Tibial nerve (tissue), 4 donors: ENCODE results near the gene GPR173. TPM values are rescaled to one million over a fixed set of nuclear protein-coding genes. Genes with fewer than 3 reads are reported as not detected.

Experiments used
- DNase-seq, 2 donors: peaks; one replicate each; pipeline ENCODE4 v3.0.0-alpha.2; 2019; ENCODE audit warnings: low spot score in 2 of 2
- H3K27ac ChIP-seq, 4 donors: fragments of 200-600 bp; sonication (generic) in 3 of 4; one replicate each; pipeline ENCODE4 v1.5.1; 2017 to 2019; ENCODE audit warnings: mild to moderate bottlenecking in 1 of 4
- H3K27me3 ChIP-seq, 2 donors: fragments of 200-600 bp; sonication (generic) in 1 of 2; one replicate each; pipeline versions ENCODE4 v1.5.1 to v1.6.0; 2017 to 2019
- H3K36me3 ChIP-seq, 3 donors: fragments of 200-600 bp; sonication (generic); one replicate each; pipeline ENCODE4 v1.5.1; 2018 to 2019
- H3K4me1 ChIP-seq, 4 donors: fragments of 200-600 bp; sonication (generic) in 3 of 4; one replicate each; pipeline ENCODE4 v1.5.1; 2017 to 2019
- H3K4me3 ChIP-seq, 4 donors: fragments of 200-600 bp; sonication (generic) in 3 of 4; one replicate each; pipeline ENCODE4 v1.5.1; 2017 to 2019; ENCODE audit warnings: mild to moderate bottlenecking in 1 of 4, moderate library complexity in 1 of 4
- H3K9me3 ChIP-seq, 4 donors: fragments of 200-600 bp; sonication (generic) in 3 of 4; one replicate each; pipeline ENCODE4 v1.5.1; 2017 to 2019
- EP300 ChIP-seq, 2 donors: sonication (generic); formaldehyde crosslinking; IDR thresholded peaks; one replicate each; pipeline ENCODE4 v1.6.1; 2017; ENCODE audit warnings: antibody characterized with exemption in 2 of 2, mild to moderate bottlenecking in 1 of 2
- POLR2A ChIP-seq, 2 donors: fragments of 450-650 bp; IDR thresholded peaks; one replicate each; pipeline ENCODE4 v1.6.1; 2017; ENCODE audit warnings: antibody characterized with exemption in 2 of 2, mild to moderate bottlenecking in 2 of 2, moderate library complexity in 2 of 2
- WGBS, 2 donors: methylation state at CpG; one replicate each; pipeline ENCODE4 v1.1.5; 2018; 5-methylcytosine and 5-hydroxymethylcytosine counted together
- total RNA-seq, 4 donors: library from RNA; depleted of rRNA; stranded (reverse); fragments of >200 nt; gene quantifications; one replicate each; pipeline ENCODE4 v1.1.0, GENCODE V29; 2016
- TF ChIP-seq, protein P1 (sequence below), 5 experiments: fragments of 200-600 bp in 3 of 5; fragments of 450-650 bp in 2 of 5; sonication (generic) in 3 of 5; IDR thresholded peaks; one replicate each; pipeline ENCODE4 v1.5.1; 2016 to 2019; ENCODE audit warnings: antibody characterized with exemption in 5 of 5, mild to moderate bottlenecking in 3 of 5, moderate library complexity in 2 of 5

GPR173 gene, protein sequence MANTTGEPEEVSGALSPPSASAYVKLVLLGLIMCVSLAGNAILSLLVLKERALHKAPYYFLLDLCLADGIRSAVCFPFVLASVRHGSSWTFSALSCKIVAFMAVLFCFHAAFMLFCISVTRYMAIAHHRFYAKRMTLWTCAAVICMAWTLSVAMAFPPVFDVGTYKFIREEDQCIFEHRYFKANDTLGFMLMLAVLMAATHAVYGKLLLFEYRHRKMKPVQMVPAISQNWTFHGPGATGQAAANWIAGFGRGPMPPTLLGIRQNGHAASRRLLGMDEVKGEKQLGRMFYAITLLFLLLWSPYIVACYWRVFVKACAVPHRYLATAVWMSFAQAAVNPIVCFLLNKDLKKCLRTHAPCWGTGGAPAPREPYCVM
- 10 to 100 TPM in 1 of 4 donors, 1 to 10 TPM in 3; 5.4 to 11.0 (median 8.0) TPM for total RNA-seq

- peaks cover 0 to 29% (median 0%) of the 10 kb centered on the region in 4 donors for H3K4me1 ChIP-seq
- H3K9me3 ChIP-seq = no peaks in the 10 kb centered on the region
- H3K27ac ChIP-seq = peak within 1 kb of the TSS; percentile 38 to 82 (median 62)
- H3K36me3 ChIP-seq = no peaks in the 10 kb centered on the region
- peak within 1 kb of the TSS; percentile 34 to 60 (median 45) for H3K4me3 ChIP-seq
- peak; percentile 17 for DNase-seq
- WGBS, 2 donors = 4 to 36% methylated on average over 13 to 35 of the region's 38 CpGs
- H3K27me3 ChIP-seq = peaks cover 0 to 10% of the 10 kb centered on the region in 2 donors
- peak in 1 of 2 donors; percentile 43 for TF ChIP-seq EP300 (IDR thresholded peaks at IDR 0.05)
- TF ChIP-seq, protein P1, sequence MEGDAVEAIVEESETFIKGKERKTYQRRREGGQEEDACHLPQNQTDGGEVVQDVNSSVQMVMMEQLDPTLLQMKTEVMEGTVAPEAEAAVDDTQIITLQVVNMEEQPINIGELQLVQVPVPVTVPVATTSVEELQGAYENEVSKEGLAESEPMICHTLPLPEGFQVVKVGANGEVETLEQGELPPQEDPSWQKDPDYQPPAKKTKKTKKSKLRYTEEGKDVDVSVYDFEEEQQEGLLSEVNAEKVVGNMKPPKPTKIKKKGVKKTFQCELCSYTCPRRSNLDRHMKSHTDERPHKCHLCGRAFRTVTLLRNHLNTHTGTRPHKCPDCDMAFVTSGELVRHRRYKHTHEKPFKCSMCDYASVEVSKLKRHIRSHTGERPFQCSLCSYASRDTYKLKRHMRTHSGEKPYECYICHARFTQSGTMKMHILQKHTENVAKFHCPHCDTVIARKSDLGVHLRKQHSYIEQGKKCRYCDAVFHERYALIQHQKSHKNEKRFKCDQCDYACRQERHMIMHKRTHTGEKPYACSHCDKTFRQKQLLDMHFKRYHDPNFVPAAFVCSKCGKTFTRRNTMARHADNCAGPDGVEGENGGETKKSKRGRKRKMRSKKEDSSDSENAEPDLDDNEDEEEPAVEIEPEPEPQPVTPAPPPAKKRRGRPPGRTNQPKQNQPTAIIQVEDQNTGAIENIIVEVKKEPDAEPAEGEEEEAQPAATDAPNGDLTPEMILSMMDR (IDR thresholded peaks at IDR 0.05) = no peak
Measured at GRCh38 chrX:53048169-53049126, at the start of gene GPR173. Gene GPR173, plus strand, starts transcription at chrX:53048789. Its CDS starts 27,833 bp downstream, at chrX:53076622.

DNA sequence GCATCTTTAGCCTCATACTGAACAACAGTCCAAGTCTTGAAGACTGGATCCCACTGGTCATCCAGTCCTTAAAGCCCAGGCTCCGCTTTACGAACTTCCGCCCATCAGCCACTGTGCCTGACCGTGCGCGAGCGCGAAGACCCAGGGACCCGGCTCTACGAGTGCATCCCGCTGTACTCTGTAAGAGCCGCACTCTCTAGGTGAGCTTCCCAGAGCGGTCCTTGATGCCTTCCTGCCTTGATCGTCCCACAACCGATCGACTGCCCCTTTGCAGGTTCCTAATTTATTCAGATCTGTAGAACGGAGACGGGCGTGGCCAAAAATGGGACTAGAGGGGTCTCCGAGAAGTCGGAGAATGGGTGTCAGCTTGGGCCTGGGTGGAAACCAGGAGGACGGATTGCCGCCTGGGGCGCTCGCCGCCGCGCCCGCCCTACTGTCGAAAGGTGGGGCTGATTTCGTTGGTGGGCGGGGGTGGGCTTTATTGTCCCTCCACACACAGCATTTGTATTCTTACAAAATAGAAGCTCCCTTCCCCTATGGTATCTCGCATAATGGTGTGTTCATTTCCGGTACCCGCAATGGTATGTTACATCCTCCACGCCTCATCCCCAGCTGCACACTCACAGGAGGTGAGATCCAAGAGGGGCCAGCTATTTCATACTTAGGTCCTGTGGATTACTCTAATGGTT, 48.0 kb upstream of the GPR173 start:
- Histone ChIP-seq H3K9me3 (no peaks in the 10 kb centered on the region), H3K27ac (no peak overlapping the region), H3K4me1 (peaks cover 0 to 8% (median 0%) of the 10 kb centered on the region in 4 donors), H3K4me3 (no peak overlapping the region), H3K36me3 (no peaks in the 10 kb centered on the region), H3K27me3 (peaks cover 0 to 45% of the 10 kb centered on the region in 2 donors)
- TF ChIP-seq EP300 (IDR thresholded peaks at IDR 0.05) (no peak), POLR2A (IDR thresholded peaks at IDR 0.05) (no peak)
- TF ChIP-seq, protein P1 (IDR thresholded peaks at IDR 0.05) = no peak
- 53 to 72% methylated on average over 17 to 36 of the region's 36 CpGs for WGBS, 2 donors
- DNase-seq = no peak

DNA sequence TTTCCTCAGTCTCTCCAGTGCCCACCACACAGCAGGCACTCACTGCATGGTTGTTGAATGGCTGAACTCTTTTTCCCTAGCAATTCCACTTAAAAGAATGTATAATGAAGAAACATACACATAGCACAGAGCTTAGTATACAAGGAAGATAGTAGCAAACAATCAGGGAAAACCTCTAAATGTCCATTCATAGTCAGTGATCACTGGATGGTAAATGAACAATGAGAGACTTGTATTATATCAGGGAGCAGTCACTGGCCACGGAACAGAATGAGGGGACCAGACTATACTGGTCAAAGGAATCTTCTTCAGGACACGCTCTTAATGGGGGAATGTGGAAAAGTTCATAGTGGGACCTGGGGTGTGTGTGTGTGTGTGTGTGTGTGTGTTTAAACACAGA, 46.6 kb upstream of the GPR173 start:
- Histone ChIP-seq H3K27ac (no peak overlapping the region), H3K27me3 (peaks cover 0 to 46% of the 10 kb centered on the region in 2 donors), H3K36me3 (no peaks in the 10 kb centered on the region), H3K4me1 (peaks cover 0 to 4% (median 0%) of the 10 kb centered on the region in 4 donors), H3K4me3 (no peak overlapping the region), H3K9me3 (no peaks in the 10 kb centered on the region)
- DNase-seq = no peak
- 56 to 58% methylated on average over 2 of the region's 2 CpGs for WGBS, 2 donors
- TF ChIP-seq EP300 (IDR thresholded peaks at IDR 0.05) = no peak
- TF ChIP-seq, protein P1 (IDR thresholded peaks at IDR 0.05) = no peak
- no peak for TF ChIP-seq POLR2A (IDR thresholded peaks at IDR 0.05)

GRCh38 chrX:53003111-53003510, 45.5 kb upstream of the GPR173 start:
- Histone ChIP-seq H3K36me3 (no peaks in the 10 kb centered on the region), H3K27ac (no peak overlapping the region), H3K9me3 (no peaks in the 10 kb centered on the region), H3K4me1 (peaks cover 0 to 4% (median 0%) of the 10 kb centered on the region in 4 donors), H3K27me3 (peaks cover 0 to 46% of the 10 kb centered on the region in 2 donors), H3K4me3 (no peak overlapping the region)
- TF ChIP-seq POLR2A (IDR thresholded peaks at IDR 0.05) = no peak
- no peak for TF ChIP-seq EP300 (IDR thresholded peaks at IDR 0.05)
- TF ChIP-seq, protein P1 (IDR thresholded peaks at IDR 0.05) = no peak
- DNase-seq = no peak
- WGBS, 2 donors = 52 to 53% methylated on average over 5 to 6 of the region's 6 CpGs
